HG03139 (cell line): ENCODE results near the gene KCTD10.
"Not testable (repeated sequence)": the region's sequence is repeated elsewhere in the genome, so short reads cannot be mapped to it uniquely, and the experiment has no call there.

Experiments
- ATAC-seq: cut with Tn5 transposase; IDR thresholded peaks from one replicate; pipeline ENCODE4 v1.9.1; 2021; ENCODE audit not compliant: unreplicated experiment

The KCTD10 gene

DNA sequence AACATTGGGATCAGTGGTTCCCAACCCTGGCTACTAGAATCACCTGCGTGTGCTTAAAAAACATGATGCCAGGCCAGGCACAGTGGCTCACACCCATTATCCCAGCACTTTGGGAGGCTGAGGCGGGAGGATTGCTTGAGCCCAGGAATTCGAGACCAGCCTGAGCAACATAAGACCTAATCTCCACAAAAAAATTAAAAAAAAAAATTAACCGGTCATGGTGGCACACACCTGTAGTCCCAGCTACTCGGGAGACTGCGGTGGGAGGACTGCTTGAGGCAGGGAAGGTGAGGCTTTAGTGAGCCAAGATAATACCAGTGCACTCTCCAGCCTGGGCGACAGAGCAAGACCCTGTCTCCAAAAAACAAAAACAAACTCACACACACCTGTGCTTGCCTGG, 2.0 kb downstream of the KCTD10 start:
- no peak for ATAC-seq

DNA sequence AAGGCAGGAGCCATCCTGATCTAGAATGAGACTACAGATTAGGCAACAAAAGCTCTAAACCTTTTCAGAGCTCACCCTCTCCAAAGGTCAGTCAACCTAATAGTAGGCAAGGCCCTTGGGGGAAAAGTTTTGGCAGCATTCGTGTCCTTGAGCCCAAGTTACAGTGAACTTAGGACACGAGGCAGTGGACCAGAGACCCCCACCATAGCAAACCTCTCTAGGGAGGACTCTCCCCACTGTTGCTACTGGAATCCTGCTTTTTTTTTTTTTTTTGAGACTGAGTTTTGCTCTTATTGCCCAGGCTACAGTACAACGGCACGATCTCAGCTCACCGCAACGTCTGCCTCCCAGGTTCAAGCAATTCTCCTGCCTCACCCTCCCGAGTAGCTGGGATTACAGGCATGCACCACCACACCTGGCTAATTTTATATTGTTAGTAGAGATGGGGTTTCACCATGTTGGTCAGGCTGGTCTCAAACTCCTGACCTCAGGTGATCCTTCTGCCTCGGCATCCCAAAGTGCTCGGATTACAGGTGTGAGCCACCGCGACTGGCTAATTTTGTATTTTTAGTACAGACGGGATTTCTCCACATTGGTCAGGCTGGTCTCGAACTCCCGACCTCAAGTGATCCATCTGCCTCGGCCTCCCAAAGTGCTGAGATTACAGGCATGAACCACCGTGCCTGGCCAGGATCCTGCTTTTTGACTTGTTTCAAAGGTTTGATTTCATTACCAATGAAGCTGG, 3.4 kb downstream of the KCTD10 start:
- not testable (repeated sequence) for ATAC-seq

DNA sequence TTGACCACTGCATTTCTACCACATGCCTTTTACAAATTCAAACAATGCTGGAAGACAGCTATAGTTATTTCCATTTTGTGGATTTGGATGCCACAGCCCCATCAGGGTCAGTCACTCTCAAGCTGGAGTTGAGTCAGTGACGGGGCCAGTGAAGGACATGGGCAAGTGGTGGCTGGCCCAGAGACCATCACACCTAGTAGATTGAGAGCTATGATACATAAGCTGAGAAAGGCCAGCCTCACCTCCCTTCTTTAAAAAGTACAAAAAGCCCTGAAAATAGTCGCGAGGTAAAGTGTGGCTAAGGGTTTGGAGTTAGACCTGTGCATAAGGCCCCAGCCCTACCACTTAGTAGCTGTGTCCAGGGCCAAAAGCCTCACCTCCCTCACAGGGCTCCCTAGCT, 4.1 kb downstream of the KCTD10 start:
- ATAC-seq, result no peak

DNA sequence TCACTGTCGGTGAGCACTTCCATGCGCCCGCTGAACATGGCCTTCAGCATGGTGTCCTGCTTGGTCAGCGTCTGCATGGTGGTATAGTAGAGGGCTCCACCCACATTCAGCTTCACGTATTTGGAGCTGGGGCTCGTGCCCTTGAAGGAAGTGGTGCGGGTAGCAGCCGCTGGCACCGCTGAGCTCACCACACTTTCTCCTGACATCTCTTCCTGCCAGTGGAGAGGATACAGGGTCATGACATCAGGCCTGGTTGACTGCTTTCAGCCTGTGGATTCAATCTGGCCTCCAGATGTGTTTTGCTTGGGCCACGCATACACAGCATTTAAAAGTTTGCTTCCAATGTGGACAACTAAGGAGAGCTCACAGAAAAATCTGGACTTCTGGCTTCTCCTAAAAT, 7.6 kb downstream of the KCTD10 start:
- ATAC-seq, result no peak

DNA sequence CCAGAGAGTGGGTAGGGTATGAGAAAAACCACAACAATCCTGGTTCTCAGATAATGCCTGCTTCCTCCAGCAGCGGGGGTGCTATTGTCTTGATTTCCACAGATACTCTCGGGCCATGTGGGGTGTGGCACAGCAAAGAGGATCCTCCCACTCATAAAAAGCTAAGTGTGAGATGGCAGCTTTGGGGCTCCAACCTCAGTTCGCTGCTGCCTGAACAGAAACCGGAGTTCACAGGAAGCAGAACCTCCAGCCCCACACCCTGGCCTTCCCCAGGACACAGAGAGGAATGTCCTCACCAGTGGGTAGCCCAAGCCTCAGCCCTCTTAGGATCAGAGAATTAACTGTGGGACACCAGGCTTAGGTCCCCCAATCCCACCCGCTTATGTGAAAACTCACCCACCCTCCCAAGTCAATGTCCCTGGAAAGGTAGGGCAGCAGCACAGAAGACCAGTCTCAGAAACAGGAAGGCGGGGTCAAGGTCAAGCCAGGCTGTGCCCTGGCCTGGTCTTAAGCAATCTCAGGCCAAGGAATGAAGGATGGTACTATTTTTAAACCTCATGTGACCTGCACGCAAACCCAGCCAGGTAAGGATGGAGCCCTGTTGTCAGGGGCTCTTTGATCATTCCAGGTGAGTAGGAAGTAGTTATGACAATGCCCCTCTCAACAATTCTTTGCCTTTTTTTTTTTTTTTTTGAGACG, 9.0 kb downstream of the KCTD10 start:
- ATAC-seq, result no peak

DNA sequence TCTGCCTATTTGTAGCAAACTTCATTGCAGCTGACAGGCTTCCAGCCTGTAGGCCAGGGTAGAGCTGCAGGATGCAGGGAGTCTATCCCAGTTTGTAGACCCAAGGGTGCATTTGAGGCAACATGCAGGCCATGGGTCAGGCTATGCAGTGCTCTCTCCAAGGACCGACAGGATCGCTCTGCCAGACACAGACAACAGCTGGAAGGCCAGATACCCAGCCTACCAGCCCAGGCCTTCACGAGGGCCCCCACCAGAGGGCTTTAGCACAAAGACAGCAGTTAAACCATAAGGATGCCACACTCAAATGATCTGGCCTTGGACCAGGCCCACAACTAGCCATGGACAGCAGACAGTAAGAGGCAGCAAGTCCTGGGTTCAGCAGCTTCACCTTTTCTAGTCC, 10.3 kb downstream of the KCTD10 start:
- no peak for ATAC-seq

DNA sequence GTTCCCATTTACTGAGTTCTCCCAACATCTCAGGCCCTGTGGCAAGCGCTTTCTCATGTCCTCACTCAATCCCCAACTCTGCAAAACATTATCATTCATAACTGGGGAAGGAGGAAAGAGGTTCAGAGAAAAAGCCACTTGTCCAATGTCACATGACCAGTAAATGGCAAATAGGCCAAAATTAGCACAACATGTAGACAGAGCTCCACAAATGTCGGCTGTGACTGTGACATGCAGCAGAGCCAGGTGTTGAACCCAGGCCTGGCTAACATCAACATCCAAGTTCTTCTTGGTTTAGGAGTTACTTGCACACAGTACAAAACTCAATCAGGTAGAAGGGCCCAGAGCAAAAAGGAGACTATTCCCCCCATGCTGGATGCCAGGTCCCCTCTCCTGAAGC, 10.8 kb downstream of the KCTD10 start:
- ATAC-seq, result no peak

DNA sequence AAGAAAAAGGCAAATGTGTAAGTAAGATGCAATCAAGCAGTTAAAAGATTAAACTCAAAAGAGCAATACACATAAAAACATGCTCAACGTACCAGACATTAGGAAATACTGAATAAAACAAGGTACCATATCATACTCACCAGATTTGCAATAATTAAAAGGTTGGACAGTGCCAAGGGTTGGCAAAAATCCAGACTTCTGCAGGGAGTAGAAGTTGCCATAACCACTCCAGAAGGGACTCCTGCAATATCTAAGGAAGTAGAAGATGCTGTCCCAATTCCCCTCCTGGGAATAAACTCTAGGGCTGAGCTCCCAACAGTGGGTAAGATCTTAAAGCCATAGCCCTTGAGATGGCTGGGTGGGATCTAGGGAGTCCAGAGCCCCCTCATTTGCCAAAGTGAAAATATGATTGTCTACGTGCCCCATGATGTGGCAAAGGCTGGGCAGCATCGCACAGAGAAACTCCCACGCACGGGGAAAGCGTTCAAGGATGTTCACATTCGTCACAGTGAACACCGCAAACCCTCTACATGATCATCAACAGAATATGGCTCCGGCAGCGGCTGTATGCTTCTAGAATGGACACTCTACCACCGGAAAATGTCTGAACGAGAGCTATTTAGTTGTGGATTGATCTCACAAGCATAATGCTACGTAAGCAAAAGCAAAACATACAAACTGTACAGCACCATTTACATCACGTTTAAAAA, 12.3 kb downstream of the KCTD10 start:
- no peak for ATAC-seq

DNA sequence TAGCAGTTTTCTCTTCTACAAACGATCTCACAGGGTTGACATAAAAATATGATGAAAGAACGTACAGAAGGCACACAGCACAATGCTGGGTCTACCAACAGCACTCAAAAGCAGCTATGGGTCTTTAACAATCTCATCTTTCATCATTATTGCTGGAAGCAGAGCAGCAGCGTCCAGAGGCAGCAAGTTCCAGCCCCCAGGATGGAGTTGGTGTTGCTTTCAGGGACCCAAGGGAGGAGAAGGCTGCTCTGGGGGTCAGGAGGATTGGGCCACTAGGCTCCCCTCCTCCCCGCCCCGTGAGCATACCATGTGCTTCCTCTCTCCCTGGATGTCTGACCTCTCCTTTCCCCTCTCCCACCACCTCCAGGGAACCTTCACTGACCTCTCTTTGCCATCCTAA, 13.3 kb downstream of the KCTD10 start:
- no peak for ATAC-seq

DNA sequence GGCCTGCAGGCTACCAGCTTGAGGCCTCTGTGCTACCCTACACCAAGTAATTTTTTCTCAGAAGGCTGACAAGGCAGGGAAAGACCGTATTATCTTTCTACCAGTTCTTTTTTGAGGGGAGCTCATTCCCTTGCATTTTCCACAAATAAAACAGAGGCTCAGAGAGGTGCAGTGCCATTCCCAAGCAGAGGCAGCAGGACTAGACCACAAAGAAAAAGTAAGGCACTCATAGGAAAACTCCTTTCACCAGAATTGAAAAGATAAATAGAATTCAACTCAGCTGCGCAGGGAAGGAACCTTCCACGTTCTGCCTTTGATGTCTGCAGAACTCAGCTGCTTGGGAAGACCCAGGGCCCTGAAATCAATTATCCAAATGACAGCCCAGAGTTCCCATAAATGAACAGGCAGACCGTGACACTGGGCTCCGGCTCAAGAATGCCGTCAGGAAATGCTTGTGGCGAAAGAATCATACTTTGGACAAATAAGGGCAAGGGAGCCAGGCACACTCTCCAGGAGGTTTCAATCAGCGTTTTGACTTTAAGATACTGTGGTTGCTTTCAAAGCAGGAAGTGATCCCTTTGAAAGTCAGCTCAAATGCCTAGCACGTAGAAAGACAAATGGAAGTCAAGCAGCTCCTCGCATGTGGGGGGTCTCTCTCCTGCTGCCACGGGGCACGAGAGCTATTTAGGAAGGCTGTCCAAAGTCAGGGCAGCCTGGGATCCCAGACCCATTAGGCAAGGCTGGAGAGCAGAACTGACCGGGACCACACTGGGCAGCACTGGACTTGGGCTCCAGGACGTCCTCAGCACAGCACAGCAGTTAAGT, 14.0 kb downstream of the KCTD10 start:
- no peak for ATAC-seq

DNA sequence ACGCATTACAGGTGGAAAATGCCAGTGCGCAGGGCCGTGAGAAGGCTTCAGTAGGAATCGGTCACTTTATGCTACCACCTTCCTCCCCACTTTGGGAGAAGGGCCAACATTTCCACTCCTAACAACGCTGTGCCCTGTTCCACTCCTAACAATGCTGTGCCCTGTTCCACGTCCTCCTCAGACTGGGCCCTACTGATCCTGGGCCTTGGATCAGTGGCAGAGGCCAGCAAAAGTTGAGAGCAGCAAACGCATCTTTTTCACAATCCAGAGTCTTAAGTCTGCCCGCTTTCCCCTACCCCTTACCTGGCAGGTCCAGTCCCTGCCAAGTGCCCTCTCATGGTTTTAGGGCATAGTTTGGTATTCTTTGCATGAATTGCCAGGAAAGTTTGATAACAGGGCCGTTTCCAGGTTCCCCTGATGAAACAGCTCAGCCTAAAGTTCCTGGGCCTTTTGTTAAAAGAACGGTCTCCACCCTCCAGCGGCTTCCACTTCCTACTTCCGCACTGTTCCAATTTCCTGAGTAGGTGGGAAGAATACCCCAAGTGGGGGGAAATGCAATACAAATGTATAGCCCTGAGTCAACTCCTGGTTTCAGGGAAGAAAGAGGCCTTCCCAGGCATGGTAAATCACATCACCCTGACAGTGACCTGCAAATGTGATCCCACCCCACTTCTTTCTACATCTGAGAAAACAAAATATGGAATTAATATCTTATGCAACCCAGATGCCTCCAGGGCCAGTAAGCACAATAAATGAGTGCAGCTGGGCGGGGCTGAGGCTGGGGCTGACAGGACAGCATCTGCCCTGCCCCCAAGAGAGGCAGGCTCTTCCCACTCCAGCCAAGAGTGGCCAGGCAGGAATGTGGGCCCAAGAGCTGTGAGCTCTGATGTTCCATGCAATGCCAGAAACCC, 15.0 kb downstream of the KCTD10 start:
- no peak for ATAC-seq

DNA sequence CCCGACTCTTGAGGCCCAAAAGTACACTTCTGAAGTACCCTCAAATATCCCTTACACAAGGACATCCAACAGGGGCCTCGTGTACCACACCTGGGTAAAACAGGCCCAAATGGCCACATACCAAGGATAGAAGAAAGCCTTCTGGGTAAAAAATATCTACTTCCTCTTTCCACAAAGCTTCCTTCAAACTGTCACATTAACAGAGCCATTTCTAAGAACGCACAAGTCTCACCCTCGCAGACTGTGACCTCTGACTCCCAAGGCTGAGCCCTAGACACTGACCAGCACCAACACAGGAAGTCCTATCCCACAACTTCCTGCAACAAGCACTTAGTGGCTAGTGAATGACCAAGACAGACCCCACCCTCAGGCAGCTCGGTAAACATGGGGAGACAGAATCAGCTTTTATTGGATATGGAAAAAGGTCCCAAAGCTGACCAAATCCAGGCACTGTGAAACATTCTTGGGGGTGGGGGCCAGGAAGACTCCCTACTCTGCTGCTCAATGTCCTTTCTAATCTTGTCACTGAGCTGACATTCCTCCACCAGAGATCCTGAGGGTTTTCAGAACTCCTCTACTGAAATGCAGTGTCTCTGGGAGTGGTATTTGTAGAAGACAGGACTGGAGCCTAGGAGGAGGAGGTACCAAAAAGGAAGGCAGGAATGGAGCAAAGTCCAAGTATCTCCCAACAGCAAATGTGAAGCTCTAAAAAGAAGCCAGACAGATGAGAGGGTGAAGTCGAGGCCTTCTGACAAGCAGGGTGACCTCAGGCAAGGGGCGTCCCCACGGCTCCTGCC, 15.9 kb downstream of the KCTD10 start:
- ATAC-seq, result no peak

DNA sequence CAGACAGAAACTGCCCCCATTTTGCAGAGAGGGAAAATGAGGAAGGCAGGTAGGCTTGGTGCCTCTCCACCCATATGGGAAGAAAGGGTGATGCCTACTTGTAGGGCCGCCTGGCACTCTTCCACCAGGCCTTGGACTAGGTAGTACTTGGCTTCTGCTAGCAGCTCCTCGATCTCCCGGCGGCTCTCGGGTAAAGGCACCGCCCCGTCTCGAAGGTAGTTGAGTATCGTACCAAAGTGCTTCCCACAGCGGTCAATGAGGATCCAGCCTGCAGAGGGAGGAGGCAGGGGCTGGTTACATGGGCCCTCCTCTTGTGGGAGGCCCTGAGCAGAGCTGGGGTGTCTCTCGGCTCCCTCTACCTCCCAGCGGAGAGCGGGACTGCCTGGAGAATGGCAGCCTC, 16.6 kb downstream of the KCTD10 start:
- ATAC-seq, result no peak

DNA sequence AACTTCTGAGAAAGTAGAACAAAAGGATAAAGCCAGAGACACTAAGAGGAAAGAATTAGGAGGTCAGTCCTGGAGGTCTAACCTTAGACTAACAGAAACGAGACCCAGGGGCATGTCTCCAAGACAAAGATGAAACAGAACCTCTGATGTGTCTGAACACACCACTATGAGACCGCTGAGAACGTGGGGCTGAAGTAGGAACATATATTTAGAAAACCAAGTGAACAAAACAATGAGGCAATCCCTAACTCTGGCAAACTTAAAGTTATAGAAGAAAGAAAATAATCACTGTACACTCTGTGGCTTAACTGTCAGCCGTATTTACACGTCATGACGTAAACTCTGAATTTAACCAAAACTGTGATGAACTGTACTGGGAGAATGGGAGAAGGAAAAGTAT, 17.9 kb downstream of the KCTD10 start:
- ATAC-seq, result no peak

DNA sequence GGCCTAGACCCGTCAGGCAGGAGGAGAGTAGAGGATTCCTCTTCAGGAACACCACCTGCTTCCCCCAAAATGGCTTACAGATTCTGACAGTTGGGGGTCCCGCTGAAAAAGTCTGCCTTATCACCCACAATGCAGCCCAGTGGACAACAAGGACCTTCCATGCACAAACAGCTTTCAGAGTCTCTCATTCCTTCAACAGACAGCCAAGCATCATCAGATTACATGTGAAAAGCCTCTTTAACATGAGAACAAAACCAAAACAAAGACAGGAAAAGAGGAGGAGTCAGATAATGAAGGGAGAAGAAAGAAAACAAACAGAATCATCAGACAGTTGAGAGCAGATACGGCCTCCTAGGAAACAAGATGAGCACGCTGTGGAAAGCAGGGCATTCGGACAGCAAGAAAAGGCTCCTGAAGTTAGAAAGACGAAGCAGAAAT, 18.3 kb downstream of the KCTD10 start:
- ATAC-seq, result no peak

DNA sequence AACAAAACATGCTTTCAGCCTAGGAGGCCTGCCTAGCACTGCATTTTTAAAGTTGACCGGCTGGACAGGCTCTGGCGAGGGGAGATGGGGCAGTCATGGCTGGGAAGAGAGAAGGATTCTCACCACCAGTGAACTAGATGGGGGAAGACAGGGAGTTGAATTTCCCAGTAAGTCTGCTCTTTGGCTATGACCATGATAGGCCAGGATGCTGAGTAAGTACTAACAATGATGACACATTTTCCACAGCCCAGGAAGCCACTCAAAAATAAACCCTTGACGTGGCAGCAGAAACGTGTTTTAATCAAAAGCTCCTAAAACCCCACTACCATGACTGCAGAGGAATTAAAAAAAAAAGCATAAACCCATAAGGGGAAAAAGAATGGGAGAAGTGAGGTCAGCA, 19.0 kb downstream of the KCTD10 start:
- ATAC-seq, result no peak

DNA sequence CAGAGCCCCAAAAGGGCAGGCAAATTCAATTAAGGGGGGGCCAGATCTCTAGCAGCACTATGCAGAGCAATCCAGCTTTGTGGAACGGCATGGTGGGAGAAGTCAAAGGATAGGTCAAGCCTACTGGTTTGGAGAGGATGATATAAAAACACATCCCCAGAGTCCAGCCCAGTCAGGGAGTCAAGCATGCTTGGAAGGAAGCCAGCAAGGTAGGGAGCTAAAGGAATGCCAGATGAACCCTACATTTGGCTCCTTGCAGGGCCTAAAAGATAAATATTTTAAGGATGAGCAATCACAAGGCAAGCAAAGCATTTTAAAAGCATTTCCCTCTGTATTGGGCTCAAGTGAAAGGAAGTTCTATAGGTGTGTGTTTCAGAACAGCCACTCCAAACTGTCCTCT, 21.4 kb downstream of the KCTD10 start:
- ATAC-seq, result no peak

DNA sequence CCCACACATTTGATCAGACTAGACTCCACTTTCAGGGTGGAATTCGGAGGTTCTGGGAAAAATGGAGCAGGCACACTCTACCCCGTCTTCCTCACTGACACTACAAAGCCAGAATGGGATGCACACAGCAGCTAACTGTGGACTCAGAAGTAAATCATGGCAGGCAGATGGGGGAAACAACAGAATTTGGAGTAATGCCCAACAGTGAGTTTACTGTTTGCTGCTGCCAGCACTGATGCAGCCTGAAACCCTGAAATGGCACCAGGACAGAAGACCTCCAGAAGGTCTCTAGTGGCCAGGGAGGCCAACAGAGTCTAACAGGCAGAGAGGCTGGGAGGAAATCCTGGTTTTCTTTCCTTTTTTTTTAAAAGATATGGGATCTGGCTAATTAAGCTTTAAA, 24.6 kb downstream of the KCTD10 start:
- no peak for ATAC-seq

DNA sequence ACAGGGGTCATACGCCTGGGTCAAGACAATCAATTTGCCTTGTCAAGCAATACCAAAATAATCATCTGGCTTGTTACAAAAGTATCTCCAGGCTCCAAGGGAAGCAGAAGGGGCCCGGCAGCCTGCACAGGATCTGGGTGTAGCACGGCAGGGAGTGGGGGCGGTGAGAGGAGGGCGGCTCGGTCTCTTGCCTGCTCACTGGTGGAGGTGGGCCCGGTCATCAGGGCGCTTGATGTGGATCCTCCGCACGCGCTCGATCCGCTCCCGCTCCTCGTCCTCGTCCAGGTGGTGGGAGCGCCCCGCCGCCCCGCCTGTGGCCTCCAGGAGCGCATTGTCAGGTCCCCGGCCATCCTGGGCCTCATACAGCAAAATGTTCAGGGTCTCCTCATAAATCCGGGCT, 25.7 kb downstream of the KCTD10 start:
- ATAC-seq, result no peak
